ENCODE results near the gene ANKRD63. TPM values are rescaled to one million over a fixed set of nuclear protein-coding genes. Genes with fewer than 3 reads are reported as not detected.

ANKRD63 gene
- total RNA-seq, 1 experiment from 2014 or later: 0.46 TPM

- no peak overlapping the region for H4K8ac ChIP-seq (replicated peaks; ENCODE audit: insufficient read length, low read depth, low read length)
- no peak overlapping the region for H2BK5ac ChIP-seq (ENCODE audit: insufficient read length, low read length)
- H3K9me3 Mint-ChIP-seq: no peaks in the 10 kb centered on the region
- H3K27me3 ChIP-seq (ENCODE audit: insufficient read depth, low read length): peaks cover 25% of the 10 kb centered on the region; the same call in 1 of the 2 replicates
- no peak overlapping the region for H2BK120ac ChIP-seq (ENCODE audit: low read depth, low read length, poor library complexity, severe bottlenecking)
- no peaks in the 10 kb centered on the region; a peak in 1 of 7 replicates for H3K36me3 Mint-ChIP-seq (ENCODE audit: insufficient read depth in 1 of 3, low read depth in 3 of 3)
- H3K27ac Mint-ChIP-seq: no peak overlapping the region; a peak in 1 of 7 replicates
- no peak overlapping the region for H3K23ac ChIP-seq (ENCODE audit: insufficient read length, low read depth, low read length)
- H2BK20ac ChIP-seq (ENCODE audit: low read depth, low read length, poor library complexity, severe bottlenecking): no peak overlapping the region
- H3K9ac ChIP-seq (ENCODE audit: extremely low read depth, insufficient read length, low read length): no peak overlapping the region
- H3K4ac ChIP-seq (ENCODE audit: low read depth, low read length): no peak overlapping the region
- no peak overlapping the region for H3T11ph ChIP-seq (ENCODE audit: low read length)
- H4K91ac ChIP-seq (ENCODE audit: insufficient read length, low read depth, low read length): no peak overlapping the region
- H2BK12ac ChIP-seq (ENCODE audit: insufficient read length, low read depth, low read length): no peak overlapping the region
- no peaks in the 10 kb centered on the region for H3K79me1 ChIP-seq (ENCODE audit: insufficient read depth, low read depth, low read length, poor library complexity, severe bottlenecking)
- no peaks in the 10 kb centered on the region for H4K20me1 ChIP-seq (ENCODE audit: control insufficient read depth, insufficient read depth, insufficient read length)
- no peak for DNase-seq
- TF ChIP-seq CTCF (conservative IDR thresholded peaks at IDR 0.05): no peak
- H3K79me2 ChIP-seq (ENCODE audit: insufficient read depth, low read length): no peaks in the 10 kb centered on the region
- no peak overlapping the region for H3K4me2 ChIP-seq (ENCODE audit: insufficient read depth, insufficient read length, low read length)
- H2AFZ ChIP-seq (ENCODE audit: low read length): no peak overlapping the region
- H4K5ac ChIP-seq (ENCODE audit: insufficient read length, low read depth, low read length): no peak overlapping the region
- no peak overlapping the region for H3K14ac ChIP-seq (ENCODE audit: insufficient read depth, low read length)
- no peaks in the 10 kb centered on the region for H3K9me3 ChIP-seq (ENCODE audit: control insufficient read depth, low read depth, low read length)
- peaks cover 86% of the 10 kb centered on the region for H3K27me3 Mint-ChIP-seq (ENCODE audit: low read depth)
- H3K4me3 Mint-ChIP-seq: no peak overlapping the region
- H3K56ac ChIP-seq (ENCODE audit: insufficient read length, low read depth, low read length): no peak overlapping the region
- peaks cover 33 to 46% of the 10 kb centered on the region in 2 experiments for H3K4me1 Mint-ChIP-seq
- no CpG with 5 or more reads among the region's 3 CpGs for WGBS (ENCODE audit: extremely low coverage, insufficient read length, low lambda C conversion rate)
- peaks cover 5% of the 10 kb centered on the region for H3K4me1 ChIP-seq (ENCODE audit: insufficient read depth, low read length)
- H2AK5ac ChIP-seq (ENCODE audit: insufficient read length, low read length): no peak overlapping the region
- peaks cover 12% of the 10 kb centered on the region for H3K23me2 ChIP-seq (ENCODE audit: insufficient read length, low read depth, low read length, poor library complexity, severe bottlenecking)
- H3K18ac ChIP-seq (ENCODE audit: insufficient read length, low read depth, low read length): no peak overlapping the region
- no peak overlapping the region for H3K27ac ChIP-seq (ENCODE audit: insufficient read length, low read depth, low read length)
- H2BK15ac ChIP-seq (ENCODE audit: low read depth, low read length): no peak overlapping the region
Observed at GRCh38 chr15:40287505-40287904, 4.6 kb upstream of the ANKRD63 start.
